Heart left ventricle (tissue), 16 donors: ENCODE measurements around the gene SPATA12. TPM values are rescaled to one million over a fixed set of nuclear protein-coding genes. Genes with fewer than 3 reads are reported as not detected.

Source experiments
- ATAC-seq, 4 donors: fragments of 200-7000 bp; cut with Tn5 transposase; one replicate each; pipeline ENCODE4 v1.9.1; 2020 to 2022; ENCODE audit warnings: moderate library complexity in 4 of 4, mild to moderate bottlenecking in 3 of 4, moderate number of reproducible peaks in 1 of 4
- DNase-seq, 5 donors: peaks; one replicate each; pipeline ENCODE4 v3.0.0-alpha.2; 2020
- H3K27ac ChIP-seq, 12 donors: fragments of 200-600 bp; sonication (generic) in 4 of 12; one replicate each; pipeline versions ENCODE4 v1.5.0 to v1.8.0; 2016 to 2022; ENCODE audit warnings: mild to moderate bottlenecking in 2 of 12
- H3K27me3 ChIP-seq, 9 donors: fragments of 200-600 bp; sonication (generic) in 2 of 9; one replicate each; pipeline versions ENCODE4 v1.5.1 to v1.8.0; 2016 to 2022; ENCODE audit warnings: mild to moderate bottlenecking in 3 of 9
- H3K36me3 ChIP-seq, 9 donors: fragments of 200-600 bp; sonication (generic) in 2 of 9; one replicate each; pipeline versions ENCODE4 v1.5.0 to v1.8.0; 2018 to 2022; ENCODE audit warnings: mild to moderate bottlenecking in 2 of 9
- H3K4me1 ChIP-seq, 12 donors: fragments of 200-600 bp; sonication (generic) in 4 of 12; one replicate each; pipeline versions ENCODE4 v1.5.0 to v1.8.0; 2016 to 2022; ENCODE audit warnings: mild to moderate bottlenecking in 3 of 12
- H3K4me3 ChIP-seq, 12 donors: fragments of 200-600 bp; sonication (generic) in 4 of 12; one replicate each; pipeline versions ENCODE4 v1.5.0 to v1.8.0; 2017 to 2022; ENCODE audit warnings: mild to moderate bottlenecking in 9 of 12, moderate library complexity in 4 of 12
- H3K9me3 ChIP-seq, 12 donors: fragments of 200-600 bp; sonication (generic) in 4 of 12; one replicate each; pipeline versions ENCODE4 v1.5.0 to v1.8.0; 2016 to 2022; ENCODE audit warnings: mild to moderate bottlenecking in 1 of 12
- CTCF ChIP-seq, 12 donors: fragments of 200-600 bp; sonication (generic) in 4 of 12; IDR thresholded peaks; one replicate each; pipeline versions ENCODE4 v1.5.0 to v1.8.0; 2018 to 2022; ENCODE audit warnings: antibody characterized with exemption in 12 of 12, mild to moderate bottlenecking in 5 of 12
- POLR2A ChIP-seq, 2 donors: fragments of 450-650 bp; IDR thresholded peaks; one replicate each; pipeline ENCODE4 v1.6.1; 2017; ENCODE audit warnings: antibody characterized with exemption in 2 of 2, mild to moderate bottlenecking in 2 of 2, moderate library complexity in 2 of 2
- WGBS, 4 donors: extraction: QIAGEN DNeasy Blood & Tissue Kit in 2 of 4; methylation state at CpG; one replicate each; pipeline versions ENCODE4 v1.1.5 to v1.1.7; 2013 to 2018; 5-methylcytosine and 5-hydroxymethylcytosine counted together
- intact Hi-C, 10 donors: fragments of 100-400 bp; cut with DNase I; formaldehyde crosslinking; loops; one replicate each; pipeline versions ENCODE4 v1.11.1 to v1.14.2; 2022
- polyA plus RNA-seq, 2 donors: library from polyadenylated mRNA; stranded (reverse); fragments of 200-250 nt; gene quantifications; one replicate each; pipeline ENCODE4 v1.2.3, GENCODE V29; 2013
- total RNA-seq, 9 donors: library from RNA; depleted of rRNA in 2 of 9; stranded (reverse); fragments of >200 nt in 2 of 9; fragmentation: NEBNext Ultra II Directional in 3 of 9; extraction: Animal tissue kit (Norgen Biotek cat#: 25700) in 3 of 9; gene quantifications; one replicate each; pipeline versions ENCODE4 v1.1.0 to v1.2.4, GENCODE V29; 2016 to 2023
- donor health status: ischemic (EF 13 %, LVEDD 7.1; RV severe dilation, severe dysfunction).
- donor health status: healthy with polysubstance abuse.
- donor health status: DM: no; HTN: yes; CAD: no.
- donor health status: DM: no; HTN: no; CAD: no.
- donor health status: ischemic (EF 25% LVEDD 6.9; RV normal size, moderate dysfunction).
- donor health status: ischemic (EF 25% LVEDD 5.7; RV mildly dilated, moderate dysfunction).
- donor health status: healthy.
- donor health status: DM: yes; HTN: yes; CAD: no.
- donor health status: ischemic (EF 35%, LVEDD 5.7; RV mildly dilated, moderate dysfunction).
- donor health status: nonischemic (EF 11% LVEDD 7.7; RV severe dilation, severe dysfunction).
- donor health status: DM: yes; HTN: yes; CAD: no.
- donor health status: PGD.
- donor health status: ischemic (EF 29% LVEDD 5.4; RV normal size, mild dysfunction).
- donor health status: nonischemic (EF 23%, LVEDD 6.1; RV moderate dilation, normal function).

SPATA12 gene
- total and polyA plus RNA-seq, 11 donors: 0.04 to 0.20 TPM; not detected in 9

- ATAC-seq: no peak
- TF ChIP-seq POLR2A (IDR thresholded peaks at IDR 0.05): no peak
- TF ChIP-seq CTCF (IDR thresholded peaks at IDR 0.05): no peak
- Histone ChIP-seq H3K27ac (no peak overlapping the region), H3K4me3 (no peak overlapping the region), H3K4me1 (no peaks in the 10 kb centered on the region), H3K36me3 (peaks cover 0 to 63% (median 16%) of the 10 kb centered on the region in 9 donors), H3K9me3 (no peaks in the 10 kb centered on the region), H3K27me3 (no peaks in the 10 kb centered on the region)
- intact Hi-C loops: loop anchor here in 3 of 10 donors (10.0 kb wide), 2 partner anchors 56 to 326 kb away; partner anchors contain the start of gene IL17RD (in 2 of the 3)
- no peak for DNase-seq
- 96 to 97% (median 96%) methylated on average over 8 of the region's 8 CpGs for WGBS, 4 donors
Measured at GRCh38 chr3:57108684-57109083, 48.2 kb downstream of the SPATA12 start.

GRCh38 chr3:57109437-57110199 is 49.2 kb downstream of the SPATA12 start:
- Histone ChIP-seq H3K27me3 (no peaks in the 10 kb centered on the region), H3K4me1 (no peaks in the 10 kb centered on the region), H3K36me3 (peaks cover 0 to 62% (median 16%) of the 10 kb centered on the region in 9 donors), H3K9me3 (no peaks in the 10 kb centered on the region), H3K27ac (no peak overlapping the region), H3K4me3 (no peak overlapping the region)
- ATAC-seq: no peak
- TF ChIP-seq CTCF (IDR thresholded peaks at IDR 0.05): no peak
- no peak for TF ChIP-seq POLR2A (IDR thresholded peaks at IDR 0.05)
- DNase-seq: no peak
- intact Hi-C loops: loop anchor here in 3 of 10 donors (10.0 kb wide), 2 partner anchors 55 to 325 kb away; partner anchors contain the start of gene IL17RD (in 2 of the 3)
- 87 to 94% (median 91%) methylated on average over 15 of the region's 15 CpGs for WGBS, 4 donors

GRCh38 chr3:57110214-57110613 is 49.8 kb downstream of the SPATA12 start:
- no peaks in the 10 kb centered on the region for H3K9me3 ChIP-seq
- H3K36me3 ChIP-seq: peaks cover 0 to 59% (median 13%) of the 10 kb centered on the region in 9 donors
- intact Hi-C loops: no loop called here
- H3K4me3 ChIP-seq: no peak overlapping the region
- no peak for DNase-seq
- no peaks in the 10 kb centered on the region for H3K4me1 ChIP-seq
- TF ChIP-seq CTCF (IDR thresholded peaks at IDR 0.05): no peak
- no peak for TF ChIP-seq POLR2A (IDR thresholded peaks at IDR 0.05)
- WGBS, 4 donors: 91 to 97% (median 94%) methylated on average over 4 of the region's 4 CpGs
- ATAC-seq: no peak
- H3K27ac ChIP-seq: no peak overlapping the region
- H3K27me3 ChIP-seq: no peaks in the 10 kb centered on the region

- ATAC-seq: no peak
- Histone ChIP-seq H3K4me3 (no peak overlapping the region), H3K27ac (no peak overlapping the region), H3K9me3 (no peaks in the 10 kb centered on the region), H3K36me3 (peaks cover 0 to 54% (median 13%) of the 10 kb centered on the region in 9 donors), H3K27me3 (no peaks in the 10 kb centered on the region), H3K4me1 (no peaks in the 10 kb centered on the region)
- DNase-seq: no peak
- TF ChIP-seq CTCF (IDR thresholded peaks at IDR 0.05): no peak
- intact Hi-C loops: no loop called here
- 61 to 77% (median 66%) methylated on average over 13 to 14 of the region's 14 CpGs for WGBS, 4 donors
Measured at GRCh38 chr3:57110798-57111197, 50.3 kb downstream of the SPATA12 start.
